ENCODE data around the gene SMC2. TPM values are rescaled to one million over a fixed set of nuclear protein-coding genes. Genes with fewer than 3 reads are reported as not detected.
A peak's percentile ranks its signal among the peaks of the same experiment; 100 is the strongest.

SMC2 gene
- total RNA-seq (2022) (24.0 and 24.4 TPM in 2 replicates), Bru-seq, nascent RNA (percentile 74 among the genes with signal in this experiment), BruChase-seq, experiment 1, labeled RNA remaining after a 6-hour chase (percentile 88 among the genes with signal in this experiment), BruChase-seq, experiment 2, labeled RNA remaining after a 2-hour chase (percentile 76 among the genes with signal in this experiment)
- long read RNA-seq, full-length matches to known transcripts = 3 of 14 reads
- long read RNA-seq, partial matches to known transcripts = 2 of 14 reads
- long read RNA-seq, other reads (novel, unspliced or antisense) = 9 of 14 reads

DNA sequence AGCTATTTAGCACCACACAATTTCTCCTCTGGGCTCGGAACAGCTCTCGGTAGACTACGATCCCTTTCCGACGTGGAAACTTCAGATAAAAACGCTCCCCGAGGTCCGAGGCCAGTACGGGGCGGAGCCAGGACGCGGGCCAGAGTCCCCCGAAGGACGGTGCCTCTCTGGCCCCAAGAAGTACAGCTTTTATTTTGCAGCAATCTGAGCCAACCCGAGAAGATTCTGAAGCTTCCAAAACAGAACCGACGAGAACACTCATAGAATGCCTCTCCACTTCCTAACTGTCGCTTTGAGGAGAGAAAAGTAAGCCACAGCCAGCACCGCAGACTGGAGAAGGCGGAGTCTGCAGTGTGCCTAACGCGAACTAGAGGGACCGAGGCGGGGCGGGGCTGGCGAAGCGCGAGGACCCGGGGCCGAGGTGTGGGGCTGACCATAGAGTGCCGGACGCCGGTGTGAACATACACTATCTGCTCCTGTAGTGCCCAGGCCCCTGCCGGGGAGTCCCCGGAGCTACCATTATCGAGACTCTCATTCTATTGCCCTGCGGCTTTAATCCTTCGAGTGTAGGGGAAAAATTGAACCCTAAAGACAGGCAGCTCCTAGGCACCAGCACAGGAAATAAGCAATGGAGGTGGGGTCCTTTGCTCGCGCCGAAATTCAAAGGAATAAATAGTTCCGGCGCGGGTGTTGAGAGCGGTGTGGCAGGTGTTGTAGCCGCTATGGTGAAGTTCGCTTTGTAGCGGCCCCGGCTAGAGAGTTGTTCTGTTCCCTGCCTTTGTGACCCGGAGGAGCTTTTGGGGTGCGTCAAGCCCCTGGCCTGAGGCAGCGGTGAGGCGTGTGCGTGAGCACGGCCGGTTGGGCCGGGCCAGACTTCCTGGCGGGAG, at the start of gene SMC2:
Gene SMC2, plus strand, starts transcription at position 663 of the 887 bp plus-strand sequence. CDS start 1,076 bp downstream, outside the sequence.
- CTCF ChIA-PET = no interaction called here
- no TSS peak for BruUV-seq (replicated peaks)
- TF ChIP-seq, protein P1, sequence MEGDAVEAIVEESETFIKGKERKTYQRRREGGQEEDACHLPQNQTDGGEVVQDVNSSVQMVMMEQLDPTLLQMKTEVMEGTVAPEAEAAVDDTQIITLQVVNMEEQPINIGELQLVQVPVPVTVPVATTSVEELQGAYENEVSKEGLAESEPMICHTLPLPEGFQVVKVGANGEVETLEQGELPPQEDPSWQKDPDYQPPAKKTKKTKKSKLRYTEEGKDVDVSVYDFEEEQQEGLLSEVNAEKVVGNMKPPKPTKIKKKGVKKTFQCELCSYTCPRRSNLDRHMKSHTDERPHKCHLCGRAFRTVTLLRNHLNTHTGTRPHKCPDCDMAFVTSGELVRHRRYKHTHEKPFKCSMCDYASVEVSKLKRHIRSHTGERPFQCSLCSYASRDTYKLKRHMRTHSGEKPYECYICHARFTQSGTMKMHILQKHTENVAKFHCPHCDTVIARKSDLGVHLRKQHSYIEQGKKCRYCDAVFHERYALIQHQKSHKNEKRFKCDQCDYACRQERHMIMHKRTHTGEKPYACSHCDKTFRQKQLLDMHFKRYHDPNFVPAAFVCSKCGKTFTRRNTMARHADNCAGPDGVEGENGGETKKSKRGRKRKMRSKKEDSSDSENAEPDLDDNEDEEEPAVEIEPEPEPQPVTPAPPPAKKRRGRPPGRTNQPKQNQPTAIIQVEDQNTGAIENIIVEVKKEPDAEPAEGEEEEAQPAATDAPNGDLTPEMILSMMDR (IDR thresholded peaks at IDR 0.05; ENCODE audit: unreplicated experiment) = no peak

DNA sequence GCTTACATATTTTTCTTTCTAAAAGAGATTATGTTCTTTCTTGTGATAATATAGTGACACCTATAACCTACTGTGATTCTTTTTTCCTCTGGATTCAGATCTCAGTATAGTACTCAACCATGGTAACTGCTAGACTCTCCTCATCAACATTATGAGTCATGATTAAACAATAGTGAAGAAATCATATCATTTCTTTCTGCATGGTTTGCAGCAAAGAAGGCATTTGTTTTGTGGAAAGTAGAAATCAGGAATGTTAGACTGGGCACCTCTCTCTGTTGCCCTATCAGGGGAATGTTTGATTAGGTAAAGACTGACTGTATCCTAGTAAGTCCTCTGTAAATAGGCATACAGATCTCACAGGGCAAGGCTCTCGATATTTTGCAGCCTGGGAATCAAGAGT, 25.6 kb upstream of the SMC2 start:
- no peaks in the 10 kb centered on the region for H3K4me1 Mint-ChIP-seq (ENCODE audit: low read depth, unreplicated experiment)
- intact Hi-C loops (cut with micrococcal nuclease; ENCODE audit: unreplicated experiment) = no loop called here
- no peak overlapping the region for H3K4me3 Mint-ChIP-seq (ENCODE audit: low read depth, unreplicated experiment)
- no peaks in the 10 kb centered on the region for H3K27me3 Mint-ChIP-seq (ENCODE audit: unreplicated experiment)
- no TSS peak for BruUV-seq (replicated peaks)
- H3K9me3 Mint-ChIP-seq (ENCODE audit: low read depth, unreplicated experiment) = no peaks in the 10 kb centered on the region
- CTCF ChIA-PET = no interaction called here
- no peak overlapping the region for H3K27ac Mint-ChIP-seq (ENCODE audit: unreplicated experiment)
- TF ChIP-seq, protein P1 (IDR thresholded peaks at IDR 0.05; ENCODE audit: unreplicated experiment) = no peak
- no peaks in the 10 kb centered on the region for H3K36me3 Mint-ChIP-seq (ENCODE audit: insufficient read depth, unreplicated experiment)
- no peak for DNase-seq

More for the DNA sequence above, at the start of gene SMC2:
- Mint-ChIP-seq H3K36me3 (ENCODE audit: insufficient read depth, unreplicated experiment) (peaks cover 23% of the 10 kb centered on the region), H3K27me3 (ENCODE audit: unreplicated experiment) (no peaks in the 10 kb centered on the region), H3K9me3 (ENCODE audit: low read depth, unreplicated experiment) (peaks cover 2% of the 10 kb centered on the region), H3K4me1 (ENCODE audit: low read depth, unreplicated experiment) (peaks cover 6% of the 10 kb centered on the region), H3K27ac (ENCODE audit: unreplicated experiment) (peak within 1 kb of the TSS; percentile 97), H3K4me3 (ENCODE audit: low read depth, unreplicated experiment) (peak within 1 kb of the TSS; percentile 85)
- DNase-seq = peak; percentile 89
- intact Hi-C loops (cut with micrococcal nuclease; ENCODE audit: unreplicated experiment) = no loop called here

DNA sequence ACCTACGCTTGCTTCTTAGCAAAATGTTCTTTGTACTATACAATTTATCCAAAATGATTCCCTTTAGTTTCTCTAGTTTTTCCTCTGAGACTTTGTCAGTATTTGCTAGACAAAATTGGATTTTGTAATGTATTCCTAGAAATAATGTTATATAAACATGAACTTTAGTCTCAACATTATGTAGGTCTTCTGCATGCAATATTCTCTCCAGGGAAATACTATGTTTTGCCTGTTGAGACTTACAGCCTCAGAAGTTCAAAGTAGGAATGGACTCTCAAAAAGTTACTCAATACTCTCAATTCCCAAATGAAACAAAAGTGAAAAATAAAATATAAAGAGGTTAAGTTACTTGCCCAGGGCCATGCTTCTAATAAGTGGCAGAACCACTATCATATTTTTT, 24.8 kb upstream of the SMC2 start:
- no TSS peak for BruUV-seq (replicated peaks)
- no peaks in the 10 kb centered on the region for H3K9me3 Mint-ChIP-seq (ENCODE audit: low read depth, unreplicated experiment)
- TF ChIP-seq, protein P1 (IDR thresholded peaks at IDR 0.05; ENCODE audit: unreplicated experiment) = no peak

DNA sequence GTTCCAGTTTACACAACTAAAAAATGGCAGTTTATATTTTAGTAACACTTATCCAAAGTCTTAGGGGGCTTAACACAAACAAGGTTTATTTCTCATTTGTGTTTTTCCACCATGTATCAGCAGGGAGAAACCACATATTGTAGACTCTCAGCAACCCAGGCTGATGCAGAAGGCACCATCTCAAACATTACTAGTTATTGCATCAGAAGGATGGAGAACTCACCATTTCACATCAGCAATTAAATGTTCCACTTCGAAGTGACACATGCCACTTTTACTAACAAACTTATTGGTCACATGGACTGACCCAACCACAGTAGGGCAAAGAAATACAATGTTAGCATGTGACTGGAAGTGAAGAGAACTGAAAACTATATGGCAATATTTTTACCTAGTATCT, 22.5 kb upstream of the SMC2 start:
- H3K4me1 Mint-ChIP-seq (ENCODE audit: low read depth, unreplicated experiment) = no peaks in the 10 kb centered on the region
- no peaks in the 10 kb centered on the region for H3K27me3 Mint-ChIP-seq (ENCODE audit: unreplicated experiment)
- CTCF ChIA-PET = no interaction called here
- intact Hi-C loops (cut with micrococcal nuclease; ENCODE audit: unreplicated experiment) = loop anchor here (5.0 kb wide), 1 partner anchor 329 kb away; no protein-coding TSS in a partner anchor
- no peak overlapping the region for H3K27ac Mint-ChIP-seq (ENCODE audit: unreplicated experiment)
- H3K4me3 Mint-ChIP-seq (ENCODE audit: low read depth, unreplicated experiment) = no peak overlapping the region
- no peaks in the 10 kb centered on the region for H3K36me3 Mint-ChIP-seq (ENCODE audit: insufficient read depth, unreplicated experiment)
- TF ChIP-seq, protein P1 (IDR thresholded peaks at IDR 0.05; ENCODE audit: unreplicated experiment) = no peak
- no TSS peak for BruUV-seq (replicated peaks)
- H3K9me3 Mint-ChIP-seq (ENCODE audit: low read depth, unreplicated experiment) = no peaks in the 10 kb centered on the region
- no peak for DNase-seq

More for the DNA sequence above, 24.8 kb upstream of the SMC2 start:
- CTCF ChIA-PET = no interaction called here
- Mint-ChIP-seq H3K4me3 (ENCODE audit: low read depth, unreplicated experiment) (no peak overlapping the region), H3K27ac (ENCODE audit: unreplicated experiment) (no peak overlapping the region), H3K27me3 (ENCODE audit: unreplicated experiment) (no peaks in the 10 kb centered on the region), H3K36me3 (ENCODE audit: insufficient read depth, unreplicated experiment) (no peaks in the 10 kb centered on the region), H3K4me1 (ENCODE audit: low read depth, unreplicated experiment) (no peaks in the 10 kb centered on the region)
- DNase-seq = no peak
- intact Hi-C loops (cut with micrococcal nuclease; ENCODE audit: unreplicated experiment) = no loop called here
